GM12874 (cell line): Measurements from ENCODE around the gene RAP1B.

Experiments
- CTCF ChIP-seq: IDR thresholded peaks from 2 replicates; pipeline ENCODE4 v1.5.1; 2011; ENCODE audit warnings: low read depth, mild to moderate bottlenecking, control low read depth, low read length, moderate library complexity; ENCODE audit not compliant: insufficient read depth

The RAP1B gene

GRCh38 chr12:68636268-68636667 is 25.6 kb downstream of the RAP1B start:
- TF ChIP-seq CTCF, result no peak

- no peak for TF ChIP-seq CTCF
Measured at GRCh38 chr12:68638171-68638570, 27.5 kb downstream of the RAP1B start.

- no peak for TF ChIP-seq CTCF
Measured at GRCh38 chr12:68638721-68639395, 28.2 kb downstream of the RAP1B start.

GRCh38 chr12:68639396-68639767 is 28.7 kb downstream of the RAP1B start:
- TF ChIP-seq CTCF, result no peak

- TF ChIP-seq CTCF, result no peak
Measured at GRCh38 chr12:68641138-68641537, 30.4 kb downstream of the RAP1B start.

- TF ChIP-seq CTCF, result no peak
Measured at GRCh38 chr12:68646484-68646883, 35.8 kb downstream of the RAP1B start.

GRCh38 chr12:68647507-68647906 is 36.8 kb downstream of the RAP1B start:
- TF ChIP-seq CTCF, result no peak

- TF ChIP-seq CTCF, result no peak
Measured at GRCh38 chr12:68648179-68648578, 37.5 kb downstream of the RAP1B start.
